GM13977 (cell line): ENCODE results near the gene CDIP1.

Source experiments
- DNase-seq: peaks from one replicate; pipeline ENCODE4 v3.0.0; 2012; ENCODE audit warnings: low spot score
- CTCF ChIP-seq: IDR thresholded peaks from 2 replicates; pipeline ENCODE4 v1.5.1; 2012; ENCODE audit warnings: mild to moderate bottlenecking, control low read depth; ENCODE audit not compliant: insufficient read depth; ENCODE audit errors: extremely low read depth, missing control alignments
- in situ Hi-C: fragments of 300-500 bp; cut with MboI; formaldehyde crosslinking; loops from one replicate; pipeline ENCODE4 v1.12.0; 2022; ENCODE audit warnings: low sequenced_read_pairs, low pct_unique_long_range_greater_than_20kb, mixed read lengths, inconsistent platforms; ENCODE audit not compliant: unreplicated experiment

Gene CDIP1

GRCh38 chr16:4461250-4462085, 77.1 kb downstream of the CDIP1 start:
- in situ Hi-C loops, result no loop called here
- TF ChIP-seq CTCF, result no peak
- DNase-seq, result no peak

- no peak for TF ChIP-seq CTCF
- in situ Hi-C loops, result no loop called here
- DNase-seq, result no peak
Measured at GRCh38 chr16:4460936-4461249, 77.7 kb downstream of the CDIP1 start.
